Measurements from ENCODE around the gene GNAI3. TPM values are rescaled to one million over a fixed set of nuclear protein-coding genes. Genes with fewer than 3 reads are reported as not detected.

Gene GNAI3
- total RNA-seq, 2 donors from 2014 or later: 8.9 to 10.1 TPM

GRCh38 chr1:109517337-109517736 lies 31.1 kb upstream of the GNAI3 start:
- Mint-ChIP-seq H3K9me3 (no peaks in the 10 kb centered on the region), H3K36me3 (no peaks in the 10 kb centered on the region), H3K27ac (no peak overlapping the region)
- no peak for ATAC-seq
- no peak for DNase-seq (ENCODE audit: low spot score in 2 of 2)

- H3K36me3 Mint-ChIP-seq: no peaks in the 10 kb centered on the region
- H3K27ac Mint-ChIP-seq: no peak overlapping the region
- ATAC-seq: no peak
- no peak for DNase-seq (ENCODE audit: low spot score in 2 of 2)
- H3K9me3 Mint-ChIP-seq: no peaks in the 10 kb centered on the region
Measured at GRCh38 chr1:109521002-109521951, 27.1 kb upstream of the GNAI3 start.

GRCh38 chr1:109522026-109522425 lies 26.4 kb upstream of the GNAI3 start:
- H3K9me3 Mint-ChIP-seq: no peaks in the 10 kb centered on the region
- DNase-seq (ENCODE audit: low spot score in 2 of 2) (no peak), ATAC-seq (no peak)
- no peak overlapping the region for H3K27ac Mint-ChIP-seq
- H3K36me3 Mint-ChIP-seq: no peaks in the 10 kb centered on the region

- DNase-seq (ENCODE audit: low spot score in 2 of 2) (no peak), ATAC-seq (no peak)
- H3K9me3 Mint-ChIP-seq: no peaks in the 10 kb centered on the region
- H3K36me3 Mint-ChIP-seq: no peaks in the 10 kb centered on the region
- H3K27ac Mint-ChIP-seq: no peak overlapping the region
Measured at GRCh38 chr1:109523706-109524105, 24.7 kb upstream of the GNAI3 start.

GRCh38 chr1:109527098-109527811 lies 21.2 kb upstream of the GNAI3 start:
- H3K9me3 Mint-ChIP-seq: no peaks in the 10 kb centered on the region
- no peak for ATAC-seq
- H3K27ac Mint-ChIP-seq: peak overlapping the region in 1 of 2 donors; percentile 19
- no peak for DNase-seq (ENCODE audit: low spot score in 2 of 2)
- no peaks in the 10 kb centered on the region for H3K36me3 Mint-ChIP-seq

- Mint-ChIP-seq H3K27ac (peak overlapping the region in 1 of 2 donors; percentile 19), H3K9me3 (no peaks in the 10 kb centered on the region), H3K36me3 (no peaks in the 10 kb centered on the region)
- DNase-seq (ENCODE audit: low spot score in 2 of 2) (no peak), ATAC-seq (no peak)
Measured at GRCh38 chr1:109527846-109528695, 20.3 kb upstream of the GNAI3 start.

- ATAC-seq: no peak
- no peak for DNase-seq (ENCODE audit: low spot score in 2 of 2)
- H3K27ac Mint-ChIP-seq: peak overlapping the region in 1 of 2 donors; percentile 65
- no peaks in the 10 kb centered on the region for H3K36me3 Mint-ChIP-seq
- no peaks in the 10 kb centered on the region for H3K9me3 Mint-ChIP-seq
Measured at GRCh38 chr1:109528712-109529111, 19.7 kb upstream of the GNAI3 start.

GRCh38 chr1:109529881-109530456 lies 18.4 kb upstream of the GNAI3 start:
- ATAC-seq: no peak
- Mint-ChIP-seq H3K36me3 (no peaks in the 10 kb centered on the region), H3K9me3 (no peaks in the 10 kb centered on the region), H3K27ac (peak overlapping the region in 1 of 2 donors; percentile 40)
- DNase-seq (ENCODE audit: low spot score in 2 of 2): no peak

GRCh38 chr1:109530457-109531087 lies 17.8 kb upstream of the GNAI3 start:
- no peak for ATAC-seq
- no peak for DNase-seq (ENCODE audit: low spot score in 2 of 2)
- H3K27ac Mint-ChIP-seq: peak overlapping the region; percentile 63 to 90
- H3K9me3 Mint-ChIP-seq: no peaks in the 10 kb centered on the region
- H3K36me3 Mint-ChIP-seq: no peaks in the 10 kb centered on the region

GRCh38 chr1:109531380-109531779 lies 17.0 kb upstream of the GNAI3 start:
- no peaks in the 10 kb centered on the region for H3K36me3 Mint-ChIP-seq
- ATAC-seq: no peak
- DNase-seq (ENCODE audit: low spot score in 2 of 2): no peak
- no peaks in the 10 kb centered on the region for H3K9me3 Mint-ChIP-seq
- H3K27ac Mint-ChIP-seq: peak overlapping the region; percentile 63 to 90

GRCh38 chr1:109531826-109532364 lies 16.5 kb upstream of the GNAI3 start:
- no peaks in the 10 kb centered on the region for H3K9me3 Mint-ChIP-seq
- DNase-seq (ENCODE audit: low spot score in 2 of 2) (no peak), ATAC-seq (no peak)
- H3K36me3 Mint-ChIP-seq: no peaks in the 10 kb centered on the region
- peak overlapping the region; percentile 90 for H3K27ac Mint-ChIP-seq

- Mint-ChIP-seq H3K9me3 (no peaks in the 10 kb centered on the region), H3K27ac (peak overlapping the region; percentile 90), H3K36me3 (no peaks in the 10 kb centered on the region)
- DNase-seq (ENCODE audit: low spot score in 2 of 2) (peak; percentile 90 to 97), ATAC-seq (peak; percentile 90 to 91)
Measured at GRCh38 chr1:109532365-109533136, 15.9 kb upstream of the GNAI3 start.

- Mint-ChIP-seq H3K36me3 (no peaks in the 10 kb centered on the region), H3K27ac (no peak overlapping the region), H3K9me3 (no peaks in the 10 kb centered on the region)
- DNase-seq (ENCODE audit: low spot score in 2 of 2) (no peak), ATAC-seq (no peak)
Measured at GRCh38 chr1:109534307-109534858, 14.0 kb upstream of the GNAI3 start.

GRCh38 chr1:109535481-109535880 lies 12.9 kb upstream of the GNAI3 start:
- Mint-ChIP-seq H3K27ac (no peak overlapping the region), H3K36me3 (no peaks in the 10 kb centered on the region), H3K9me3 (no peaks in the 10 kb centered on the region)
- DNase-seq (ENCODE audit: low spot score in 2 of 2): no peak
- ATAC-seq: no peak

GRCh38 chr1:109535971-109536491 lies 12.4 kb upstream of the GNAI3 start:
- DNase-seq (ENCODE audit: low spot score in 2 of 2): no peak
- ATAC-seq: no peak
- Mint-ChIP-seq H3K27ac (no peak overlapping the region), H3K36me3 (no peaks in the 10 kb centered on the region), H3K9me3 (no peaks in the 10 kb centered on the region)

All from activated naive CD4-positive, alpha-beta T cell treated with anti-CD3 and anti-CD28 coated beads, Interleukin-2, amount 50 U/mL, for 72 hours (primary cell).